Tibial nerve (tissue), 4 donors: Measurements from ENCODE around the gene PCCB. TPM values are rescaled to one million over a fixed set of nuclear protein-coding genes. Genes with fewer than 3 reads are reported as not detected.
A peak's percentile ranks its signal among the peaks of the same experiment; 100 is the strongest.
"Not testable (repeated sequence)": the region's sequence is repeated elsewhere in the genome, so short reads cannot be mapped to it uniquely, and the experiment has no call there.

ENCODE experiments used
- DNase-seq, 2 donors: peaks; one replicate each; pipeline ENCODE4 v3.0.0-alpha.2; 2019; ENCODE audit warnings: low spot score in 2 of 2
- H3K27ac ChIP-seq, 4 donors: fragments of 200-600 bp; sonication (generic) in 3 of 4; one replicate each; pipeline ENCODE4 v1.5.1; 2017 to 2019; ENCODE audit warnings: mild to moderate bottlenecking in 1 of 4
- H3K27me3 ChIP-seq, 2 donors: fragments of 200-600 bp; sonication (generic) in 1 of 2; one replicate each; pipeline versions ENCODE4 v1.5.1 to v1.6.0; 2017 to 2019
- H3K36me3 ChIP-seq, 3 donors: fragments of 200-600 bp; sonication (generic); one replicate each; pipeline ENCODE4 v1.5.1; 2018 to 2019
- H3K4me1 ChIP-seq, 4 donors: fragments of 200-600 bp; sonication (generic) in 3 of 4; one replicate each; pipeline ENCODE4 v1.5.1; 2017 to 2019
- H3K4me3 ChIP-seq, 4 donors: fragments of 200-600 bp; sonication (generic) in 3 of 4; one replicate each; pipeline ENCODE4 v1.5.1; 2017 to 2019; ENCODE audit warnings: mild to moderate bottlenecking in 1 of 4, moderate library complexity in 1 of 4
- H3K9me3 ChIP-seq, 4 donors: fragments of 200-600 bp; sonication (generic) in 3 of 4; one replicate each; pipeline ENCODE4 v1.5.1; 2017 to 2019
- EP300 ChIP-seq, 2 donors: sonication (generic); formaldehyde crosslinking; IDR thresholded peaks; one replicate each; pipeline ENCODE4 v1.6.1; 2017; ENCODE audit warnings: antibody characterized with exemption in 2 of 2, mild to moderate bottlenecking in 1 of 2
- POLR2A ChIP-seq, 2 donors: fragments of 450-650 bp; IDR thresholded peaks; one replicate each; pipeline ENCODE4 v1.6.1; 2017; ENCODE audit warnings: antibody characterized with exemption in 2 of 2, mild to moderate bottlenecking in 2 of 2, moderate library complexity in 2 of 2
- WGBS, 2 donors: methylation state at CpG; one replicate each; pipeline ENCODE4 v1.1.5; 2018; 5-methylcytosine and 5-hydroxymethylcytosine counted together
- total RNA-seq, 4 donors: library from RNA; depleted of rRNA; stranded (reverse); fragments of >200 nt; gene quantifications; one replicate each; pipeline ENCODE4 v1.1.0, GENCODE V29; 2016
- TF ChIP-seq, protein P1 (sequence below), 5 experiments: fragments of 200-600 bp in 3 of 5; fragments of 450-650 bp in 2 of 5; sonication (generic) in 3 of 5; IDR thresholded peaks; one replicate each; pipeline ENCODE4 v1.5.1; 2016 to 2019; ENCODE audit warnings: antibody characterized with exemption in 5 of 5, mild to moderate bottlenecking in 3 of 5, moderate library complexity in 2 of 5

Gene PCCB
- 10 to 100 TPM; 19.8 to 47.4 (median 27.8) TPM for total RNA-seq

DNA sequence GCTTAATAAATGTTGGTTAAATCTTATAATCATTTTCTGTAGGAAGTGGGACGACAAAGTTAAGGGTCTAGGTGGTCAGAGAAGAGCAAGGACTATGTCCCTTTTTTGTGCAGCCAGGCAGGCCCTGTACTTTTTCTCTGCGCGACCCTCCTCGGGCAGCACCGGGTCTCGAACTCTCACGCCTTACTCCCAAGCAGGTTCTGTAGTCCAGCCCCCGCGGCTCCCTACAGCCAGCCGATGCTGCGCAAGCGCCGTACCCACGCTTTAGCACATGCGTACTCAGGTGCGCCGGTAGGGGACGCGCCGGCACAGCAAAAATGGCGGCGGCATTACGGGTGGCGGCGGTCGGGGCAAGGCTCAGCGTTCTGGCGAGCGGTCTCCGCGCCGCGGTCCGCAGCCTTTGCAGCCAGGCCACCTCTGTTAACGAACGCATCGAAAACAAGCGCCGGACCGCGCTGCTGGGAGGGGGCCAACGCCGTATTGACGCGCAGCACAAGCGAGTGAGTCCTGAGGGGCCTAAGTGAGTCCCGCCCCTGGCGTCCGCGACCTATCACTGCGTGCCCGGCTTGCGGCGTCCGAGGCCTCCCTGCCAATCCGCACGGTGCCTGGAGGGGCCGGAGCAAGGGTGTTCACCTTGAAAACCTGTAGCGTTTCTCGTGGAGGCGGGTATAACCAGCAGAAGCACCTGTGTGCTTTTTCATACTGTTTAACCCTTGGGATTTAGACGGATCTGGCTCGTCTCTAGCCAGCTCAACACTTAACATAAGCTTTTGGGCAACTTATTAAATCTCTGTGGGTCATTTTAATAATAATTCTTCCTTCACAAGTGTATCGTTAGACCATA is at the start of gene PCCB:
TSS of gene PCCB (plus strand) at position 282 of the 844 bp plus-strand sequence. CDS start at position 318, 36 bp downstream.
- DNase-seq = peak; percentile 84 to 86
- no peaks in the 10 kb centered on the region for H3K36me3 ChIP-seq
- peaks cover 0 to 17% (median 12%) of the 10 kb centered on the region in 4 donors for H3K4me1 ChIP-seq
- H3K27me3 ChIP-seq = no peaks in the 10 kb centered on the region
- H3K27ac ChIP-seq = peak within 1 kb of the TSS; percentile 83 to 91 (median 90)
- TF ChIP-seq, protein P1, sequence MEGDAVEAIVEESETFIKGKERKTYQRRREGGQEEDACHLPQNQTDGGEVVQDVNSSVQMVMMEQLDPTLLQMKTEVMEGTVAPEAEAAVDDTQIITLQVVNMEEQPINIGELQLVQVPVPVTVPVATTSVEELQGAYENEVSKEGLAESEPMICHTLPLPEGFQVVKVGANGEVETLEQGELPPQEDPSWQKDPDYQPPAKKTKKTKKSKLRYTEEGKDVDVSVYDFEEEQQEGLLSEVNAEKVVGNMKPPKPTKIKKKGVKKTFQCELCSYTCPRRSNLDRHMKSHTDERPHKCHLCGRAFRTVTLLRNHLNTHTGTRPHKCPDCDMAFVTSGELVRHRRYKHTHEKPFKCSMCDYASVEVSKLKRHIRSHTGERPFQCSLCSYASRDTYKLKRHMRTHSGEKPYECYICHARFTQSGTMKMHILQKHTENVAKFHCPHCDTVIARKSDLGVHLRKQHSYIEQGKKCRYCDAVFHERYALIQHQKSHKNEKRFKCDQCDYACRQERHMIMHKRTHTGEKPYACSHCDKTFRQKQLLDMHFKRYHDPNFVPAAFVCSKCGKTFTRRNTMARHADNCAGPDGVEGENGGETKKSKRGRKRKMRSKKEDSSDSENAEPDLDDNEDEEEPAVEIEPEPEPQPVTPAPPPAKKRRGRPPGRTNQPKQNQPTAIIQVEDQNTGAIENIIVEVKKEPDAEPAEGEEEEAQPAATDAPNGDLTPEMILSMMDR (IDR thresholded peaks at IDR 0.05) = peak; percentile 78 to 99 (median 84)
- peak; percentile 65 to 90 for TF ChIP-seq EP300 (IDR thresholded peaks at IDR 0.05)
- peak; percentile 68 to 71 for TF ChIP-seq POLR2A (IDR thresholded peaks at IDR 0.05)
- peak within 1 kb of the TSS; percentile 61 to 73 (median 66) for H3K4me3 ChIP-seq
- no peaks in the 10 kb centered on the region for H3K9me3 ChIP-seq
- WGBS, 2 donors = 0 to 2% methylated on average over 14 to 52 of the region's 64 CpGs

DNA sequence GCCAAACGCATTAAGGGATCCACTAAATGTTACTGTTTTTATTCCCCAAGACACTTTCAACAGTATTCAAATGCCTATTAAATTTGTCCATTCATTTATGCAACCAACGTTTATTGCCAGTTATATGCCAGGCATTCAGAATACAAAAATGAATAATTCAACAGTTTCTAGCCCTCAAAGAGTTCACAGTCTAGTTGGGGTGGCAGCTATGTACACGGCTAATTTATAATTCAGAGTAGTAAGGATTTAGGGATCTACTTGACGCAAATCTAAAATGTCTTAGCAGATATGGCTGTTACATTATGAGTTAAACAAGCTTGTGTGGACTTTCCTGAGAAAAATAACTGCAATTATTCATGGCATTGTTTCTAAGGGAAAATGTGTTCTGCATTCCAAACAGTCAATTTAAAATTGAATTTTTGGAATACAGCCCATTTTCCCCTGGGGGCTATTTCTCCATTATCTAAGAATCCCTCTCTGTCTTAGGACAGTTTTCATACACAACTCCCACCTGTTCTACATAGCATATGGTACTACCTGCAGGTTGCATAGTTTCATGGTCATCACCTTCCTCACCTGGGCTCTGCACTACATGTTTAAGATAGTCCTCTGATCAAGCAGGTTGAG is 42.5 kb upstream of the PCCB start:
- Histone ChIP-seq H3K4me3 (no peak overlapping the region), H3K36me3 (no peaks in the 10 kb centered on the region), H3K27me3 (no peaks in the 10 kb centered on the region), H3K4me1 (no peaks in the 10 kb centered on the region), H3K27ac (no peak overlapping the region), H3K9me3 (no peaks in the 10 kb centered on the region)
- TF ChIP-seq POLR2A (IDR thresholded peaks at IDR 0.05) (no peak), EP300 (IDR thresholded peaks at IDR 0.05) (no peak)
- TF ChIP-seq, protein P1 (IDR thresholded peaks at IDR 0.05) = no peak
- DNase-seq = no peak
- 41 to 47% methylated on average over 4 of the region's 4 CpGs for WGBS, 2 donors

DNA sequence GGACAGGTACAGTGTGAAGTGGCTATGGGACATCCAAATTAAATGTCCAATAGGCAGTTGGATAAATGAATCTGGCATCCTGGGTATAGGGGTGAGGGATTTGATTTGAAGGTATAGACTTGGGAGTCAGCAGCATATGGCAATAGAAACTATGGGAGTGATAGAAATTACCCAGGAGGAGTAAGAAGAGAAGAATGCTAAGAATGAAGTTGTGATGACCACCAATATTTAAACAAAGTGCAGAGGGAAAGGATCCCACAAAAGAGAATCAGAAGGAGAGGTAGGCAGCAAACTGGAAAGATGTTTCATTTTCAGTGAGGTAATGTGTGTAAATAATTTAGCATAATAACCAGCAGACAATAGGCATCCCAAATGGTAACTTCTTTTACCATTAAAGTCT is 40.2 kb upstream of the PCCB start:
- Histone ChIP-seq H3K4me1 (no peaks in the 10 kb centered on the region), H3K9me3 (no peaks in the 10 kb centered on the region), H3K27ac (no peak overlapping the region), H3K27me3 (no peaks in the 10 kb centered on the region), H3K4me3 (no peak overlapping the region), H3K36me3 (no peaks in the 10 kb centered on the region)
- DNase-seq = no peak
- TF ChIP-seq, protein P1 (IDR thresholded peaks at IDR 0.05) = no peak
- no peak for TF ChIP-seq POLR2A (IDR thresholded peaks at IDR 0.05)
- TF ChIP-seq EP300 (IDR thresholded peaks at IDR 0.05) = no peak

DNA sequence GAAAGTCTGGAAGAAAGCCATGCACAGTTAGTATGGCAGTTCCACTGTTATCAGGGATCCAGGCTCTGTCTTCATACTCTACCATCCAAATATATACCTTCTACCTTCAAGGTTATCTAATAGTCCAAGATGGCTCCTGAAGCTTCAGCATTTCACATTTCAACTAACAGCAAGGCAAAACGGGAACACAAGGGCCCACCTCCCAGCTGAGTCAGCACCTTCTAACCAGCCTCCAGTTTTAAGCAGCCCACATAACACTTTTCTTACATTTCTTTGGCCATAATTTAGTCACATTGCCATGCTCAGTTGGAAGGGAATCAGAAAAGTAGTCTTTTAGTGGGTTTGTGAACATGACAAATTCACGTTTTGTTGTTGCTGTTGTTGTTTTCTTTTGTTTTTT is 38.6 kb upstream of the PCCB start:
- WGBS, 2 donors = 61 to 64% methylated on average over 2 of the region's 2 CpGs
- H3K4me3 ChIP-seq = no peak overlapping the region
- H3K27ac ChIP-seq = no peak overlapping the region
- no peaks in the 10 kb centered on the region for H3K4me1 ChIP-seq
- no peaks in the 10 kb centered on the region for H3K27me3 ChIP-seq
- no peak for TF ChIP-seq POLR2A (IDR thresholded peaks at IDR 0.05)
- TF ChIP-seq, protein P1 (IDR thresholded peaks at IDR 0.05) = no peak
- TF ChIP-seq EP300 (IDR thresholded peaks at IDR 0.05) = no peak
- no peaks in the 10 kb centered on the region for H3K36me3 ChIP-seq
- no peak for DNase-seq
- H3K9me3 ChIP-seq = no peaks in the 10 kb centered on the region

DNA sequence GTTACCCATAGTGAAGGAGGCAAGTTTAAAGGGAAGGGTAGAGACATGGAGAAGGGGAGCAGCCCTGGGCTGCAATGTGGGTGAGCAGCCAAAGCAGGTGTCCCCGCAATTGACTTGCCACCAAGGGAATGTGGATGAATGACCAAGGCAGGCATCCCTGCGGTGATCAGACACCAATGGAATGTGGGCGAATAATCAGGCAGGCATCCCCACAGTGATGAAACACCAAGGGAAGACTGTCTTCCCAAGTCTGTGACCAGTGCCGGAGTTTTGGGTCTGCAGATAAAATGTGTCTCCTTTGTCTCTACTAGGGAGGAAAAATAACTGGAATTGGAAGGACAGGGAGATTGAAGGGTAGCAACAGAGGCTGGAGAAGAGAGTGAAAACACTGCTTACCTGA is 27.4 kb upstream of the PCCB start:
- DNase-seq, H3K4me3 ChIP-seq, H3K27me3 ChIP-seq, H3K36me3 ChIP-seq, H3K27ac ChIP-seq, H3K4me1 ChIP-seq: not testable (repeated sequence)
- WGBS, 2 donors = 93 to 94% methylated on average over 4 of the region's 4 CpGs
- peaks cover 0 to 11% (median 0%) of the 10 kb centered on the region in 4 donors for H3K9me3 ChIP-seq
